ENCODE measurements around the gene GLP2R. TPM values are rescaled to one million over a fixed set of nuclear protein-coding genes. Genes with fewer than 3 reads are reported as not detected.

Gene GLP2R
- total and polyA plus RNA-seq, 2 of the 8 experiments (the other 6 are each of a cell fraction or from before 2014, with no cell fraction given) = not detected

DNA sequence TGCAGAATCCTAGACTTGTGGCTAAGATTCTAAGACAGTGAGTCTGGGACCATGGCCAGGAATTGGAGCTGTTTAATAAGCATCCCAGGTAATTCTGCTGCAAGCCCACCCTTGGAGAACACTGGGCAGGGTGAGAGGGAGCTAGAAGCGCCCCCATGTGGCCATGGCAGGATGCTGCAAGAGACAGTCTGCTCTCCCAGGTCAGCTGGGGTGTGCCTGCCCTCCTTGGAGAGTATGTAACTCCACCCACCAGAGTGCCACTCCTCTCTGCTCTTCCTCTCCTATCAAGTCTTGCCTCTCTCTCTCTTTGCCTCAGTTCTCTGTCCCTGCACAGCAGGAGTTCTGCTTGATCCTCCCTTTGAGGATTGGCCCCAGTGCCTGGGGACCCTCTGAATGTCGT lies 64.4 kb downstream of the GLP2R start:
- FAIRE-seq = peak; percentile 95
- Histone ChIP-seq H3K23me2 (ENCODE audit: low read depth, low read length) (no peaks in the 10 kb centered on the region), H2BK15ac (ENCODE audit: low read length) (no peak overlapping the region), H3K23ac (ENCODE audit: insufficient read length) (no peak overlapping the region), H3K9ac (replicated peaks in 1 of 4; ENCODE audit: extremely low read depth in 1 of 4, low read depth in 3 of 4, low read length in 3 of 4) (no peak overlapping the region), H3K4ac (replicated peaks; ENCODE audit: insufficient read length, low read depth, low read length) (no peak overlapping the region), H3K14ac (ENCODE audit: insufficient read length) (no peak overlapping the region), H3K79me1 (ENCODE audit: low read depth, low read length) (no peaks in the 10 kb centered on the region), H4K5ac (ENCODE audit: insufficient read length, low read depth, low read length) (no peak overlapping the region), H2BK120ac (replicated peaks; ENCODE audit: low read depth, low read length) (no peak overlapping the region), H3K56ac (replicated peaks; ENCODE audit: insufficient read length, low read depth, low read length) (no peak overlapping the region), H2BK20ac (ENCODE audit: low read length) (no peak overlapping the region), H3K18ac (ENCODE audit: extremely low read depth, low read length) (no peak overlapping the region), H2BK12ac (ENCODE audit: low read depth, low read length) (no peak overlapping the region), H4K8ac (ENCODE audit: extremely low read depth, insufficient read depth, low read length) (no peak overlapping the region), H3K27ac (ENCODE audit: low read depth, low read length) (no peak overlapping the region), H3K36me3 (ENCODE audit: control insufficient read depth in 2 of 4, insufficient read depth in 4 of 4, low read length in 3 of 4) (no peaks in the 10 kb centered on the region), H4K91ac (replicated peaks; ENCODE audit: insufficient read length, low read length) (no peak overlapping the region), H3K9me3 (ENCODE audit: insufficient read depth in 2 of 2, low read depth in 1 of 2, low read length in 1 of 2) (no peaks in the 10 kb centered on the region), H3K4me3 (ENCODE audit: extremely low read depth in 1 of 4, insufficient read depth in 2 of 4, low read depth in 3 of 4, low read length in 4 of 4) (no peak overlapping the region), H3K4me2 (ENCODE audit: insufficient read depth in 1 of 2, low read depth in 2 of 2, low read length in 2 of 2) (peak overlapping the region in 1 of 2 experiments; percentile 5; a peak in 2 of 4 replicates), H4K20me1 (replicated peaks in 1 of 2; ENCODE audit: control insufficient read depth in 1 of 2, insufficient read depth in 2 of 2, low read length in 2 of 2) (no peaks in the 10 kb centered on the region), H3K27me3 (replicated peaks in 1 of 4; ENCODE audit: control insufficient read depth in 3 of 4, extremely low read depth in 1 of 4, insufficient read depth in 3 of 4, low read length in 3 of 4) (no peaks in the 10 kb centered on the region), H3K79me2 (ENCODE audit: control insufficient read depth in 1 of 2, insufficient read depth in 2 of 2, low read length in 2 of 2) (no peaks in the 10 kb centered on the region), H3K4me1 (replicated peaks in 1 of 4; ENCODE audit: control insufficient read depth in 3 of 4, insufficient read depth in 4 of 4, low read length in 3 of 4) (0 out of 7 replicates have a peak, but pooled peaks cover 0 to 3% (median 0%) of the 10 kb centered on the region in 4 experiments), H2AK5ac (ENCODE audit: low read depth, low read length) (no peak overlapping the region), H2AFZ (ENCODE audit: low read length) (peak overlapping the region; percentile 88; the same call in 1 of the 2 replicates), H2BK5ac (ENCODE audit: low read depth, low read length) (no peak overlapping the region)
- POLR2A ChIA-PET (ENCODE audit: partially characterized antibody) = no interaction called here
- DNase-seq (ENCODE audit: low read depth in 1 of 2, low spot score in 2 of 2) = peak; percentile 50 to 89
- WGBS, 2 experiments (ENCODE audit: extremely low coverage in 1 of 2, insufficient coverage in 1 of 2, insufficient read length in 1 of 2, insufficient replicate concordance in 2 of 2, low coverage in 1 of 2, low lambda C conversion rate in 2 of 2, missing lambda C conversion rate in 1 of 2) = 33% methylated on average over 2 of the region's 2 CpGs; no CpG with 5 or more reads in 1 of the 2 experiments
- no peak for TF ChIP-seq PHF8 (conservative IDR thresholded peaks at IDR 0.05; ENCODE audit: low read depth, low read length)
- no peak for TF ChIP-seq CHD1 (IDR thresholded peaks at IDR 0.05; ENCODE audit: low read depth, low read length)
- peak; percentile 74 to 79 for TF ChIP-seq RAD21 (IDR thresholded peaks at IDR 0.05 in 1 of 2, conservative IDR thresholded peaks at IDR 0.05 in 1 of 2; ENCODE audit: low read depth in 2 of 2, low read length in 2 of 2)
- TF ChIP-seq TCF12 (IDR thresholded peaks at IDR 0.05; ENCODE audit: low read depth, low read length) = no peak
- no peak for TF ChIP-seq RXRA (IDR thresholded peaks at IDR 0.05; ENCODE audit: insufficient read depth, low read depth, low read length)
- TF ChIP-seq CREB1 (IDR thresholded peaks at IDR 0.05) = no peak
- TF ChIP-seq, protein P1, sequence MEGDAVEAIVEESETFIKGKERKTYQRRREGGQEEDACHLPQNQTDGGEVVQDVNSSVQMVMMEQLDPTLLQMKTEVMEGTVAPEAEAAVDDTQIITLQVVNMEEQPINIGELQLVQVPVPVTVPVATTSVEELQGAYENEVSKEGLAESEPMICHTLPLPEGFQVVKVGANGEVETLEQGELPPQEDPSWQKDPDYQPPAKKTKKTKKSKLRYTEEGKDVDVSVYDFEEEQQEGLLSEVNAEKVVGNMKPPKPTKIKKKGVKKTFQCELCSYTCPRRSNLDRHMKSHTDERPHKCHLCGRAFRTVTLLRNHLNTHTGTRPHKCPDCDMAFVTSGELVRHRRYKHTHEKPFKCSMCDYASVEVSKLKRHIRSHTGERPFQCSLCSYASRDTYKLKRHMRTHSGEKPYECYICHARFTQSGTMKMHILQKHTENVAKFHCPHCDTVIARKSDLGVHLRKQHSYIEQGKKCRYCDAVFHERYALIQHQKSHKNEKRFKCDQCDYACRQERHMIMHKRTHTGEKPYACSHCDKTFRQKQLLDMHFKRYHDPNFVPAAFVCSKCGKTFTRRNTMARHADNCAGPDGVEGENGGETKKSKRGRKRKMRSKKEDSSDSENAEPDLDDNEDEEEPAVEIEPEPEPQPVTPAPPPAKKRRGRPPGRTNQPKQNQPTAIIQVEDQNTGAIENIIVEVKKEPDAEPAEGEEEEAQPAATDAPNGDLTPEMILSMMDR (IDR thresholded peaks at IDR 0.05; ENCODE audit: control extremely low read depth in 1 of 3, insufficient read depth in 1 of 3, low read depth in 1 of 3, low read length in 3 of 3) = peak; percentile 86 to 98 (median 97)
- CTCF ChIA-PET (ENCODE audit: partially characterized antibody) = interaction anchor here (0.6 to 9.7 kb wide), 32 partner anchors 9 to 1099 kb away, joined by 3 to 101 read pairs (median 4); partner anchors contain the start of genes GSG1L2 and RCVRN

Data from H1 (cell line).